NT2/D1 (cell line): Measurements from ENCODE around the gene CRTAC1.

ENCODE experiments used
- SUZ12 ChIP-seq: IDR thresholded peaks from 2 replicates; pipeline ENCODE4 v1.6.1; 2011; ENCODE audit not compliant: insufficient read length, insufficient read depth; ENCODE audit errors: extremely low read depth
- YY1 ChIP-seq: IDR thresholded peaks from 2 replicates; pipeline ENCODE4 v1.6.1; 2011; ENCODE audit not compliant: insufficient read length, insufficient read depth
- ZNF274 ChIP-seq: IDR thresholded peaks from 2 replicates; pipeline ENCODE4 v1.6.1; 2011; ENCODE audit warnings: mild to moderate bottlenecking, low read depth, low read length

DNA sequence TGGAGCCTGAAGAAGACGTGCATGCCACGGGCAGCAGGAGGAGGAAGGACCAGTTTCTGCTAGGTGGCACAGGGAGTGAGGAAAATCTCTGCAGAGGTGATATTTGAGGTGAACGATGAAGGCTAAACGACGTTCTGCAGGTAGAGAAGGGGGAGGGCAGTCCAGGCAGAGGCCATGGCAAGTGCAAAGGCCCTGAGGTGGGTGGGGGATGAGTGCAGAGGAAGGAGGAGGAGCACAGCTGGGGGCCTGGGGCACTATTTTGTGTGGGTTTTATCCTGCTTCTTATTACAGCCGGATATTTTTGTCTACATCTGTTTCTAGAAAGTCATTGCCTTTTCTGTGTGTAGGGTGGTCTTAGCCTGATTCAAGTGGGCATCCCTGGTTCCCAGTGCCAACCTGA, 123.2 kb downstream of the CRTAC1 start:
- TF ChIP-seq ZNF274 (no peak), YY1 (no peak), SUZ12 (no peak)
